A673 (cell line): ENCODE measurements around the gene ST7L. TPM values are rescaled to one million over a fixed set of nuclear protein-coding genes. Genes with fewer than 3 reads are reported as not detected.

Experiments
- Bru-seq: library from RNA; stranded (reverse); fragments of 400-500 nt; gene quantifications from one replicate; lab custom pipeline; 2021; lab: Mats Ljungman, UMichigan
- BruChase-seq, 2 experiments: library from RNA; stranded (reverse); fragments of 400-500 nt; gene quantifications; one replicate each; lab custom pipeline; 2021; lab: Mats Ljungman, UMichigan
- BruUV-seq: library from RNA; stranded (reverse); fragments of 400-500 nt; replicated peaks from 2 replicates; lab custom pipeline; 2021; lab: Mats Ljungman, UMichigan
- CTCF ChIA-PET: fragments of 300-600 bp; sonication (Branson Sonifier 250); formaldehyde crosslinking; loops from one replicate; lab custom pipeline; 2022; ENCODE audit warnings: antibody characterized with exemption; lab: Charles Lee
- POLR2A ChIA-PET: fragments of 300-600 bp; sonication (Branson Sonifier 250); formaldehyde crosslinking; loops from one replicate; lab custom pipeline; 2022; ENCODE audit warnings: antibody characterized with exemption; ENCODE audit not compliant: low non-redundant PET; lab: Charles Lee
- DNase-seq: peaks from one replicate; pipeline ENCODE4 v3.0.0-alpha.2; 2015; ENCODE audit warnings: low spot score
- H3K27ac ChIP-seq: fragments of 200-600 bp; sonication (generic); 2 replicates; pipeline ENCODE4 v1.5.1; 2016; ENCODE audit warnings: mixed run types, low read depth, mild to moderate bottlenecking, mixed read lengths, antibody characterized with exemption, low read length; ENCODE audit not compliant: poor library complexity, severe bottlenecking
- H3K27me3 ChIP-seq: fragments of 200-600 bp; sonication (generic); replicated peaks from 2 replicates; pipeline ENCODE4 v1.6.1; 2017; ENCODE audit warnings: mixed run types, low read depth, mild to moderate bottlenecking, mixed read lengths, antibody characterized with exemption, low read length; ENCODE audit not compliant: insufficient read depth, poor library complexity
- H3K36me3 ChIP-seq: fragments of 200-600 bp; sonication (generic); 2 replicates; pipeline ENCODE4 v1.6.1; 2016; ENCODE audit warnings: mixed run types, mild to moderate bottlenecking, mixed read lengths, antibody characterized with exemption, low read length; ENCODE audit not compliant: insufficient read depth, poor library complexity, severe bottlenecking
- H3K4me1 ChIP-seq: fragments of 200-600 bp; sonication (generic); 2 replicates; pipeline ENCODE4 v1.6.1; 2017; ENCODE audit warnings: mixed run types, mild to moderate bottlenecking, mixed read lengths, antibody characterized with exemption, low read length; ENCODE audit not compliant: insufficient read depth, poor library complexity, severe bottlenecking
- H3K4me3 ChIP-seq: fragments of 200-600 bp; sonication (generic); 2 replicates; pipeline ENCODE4 v1.5.1; 2016; ENCODE audit warnings: low read depth, mixed run types, mild to moderate bottlenecking, mixed read lengths, low read length; ENCODE audit not compliant: poor library complexity, severe bottlenecking
- H3K9me3 ChIP-seq: fragments of 200-600 bp; sonication (generic); 2 replicates; pipeline ENCODE4 v1.6.1; 2016; ENCODE audit warnings: mixed run types, low read depth, mild to moderate bottlenecking, mixed read lengths, antibody characterized with exemption, low read length; ENCODE audit not compliant: poor library complexity, severe bottlenecking
- CTCF ChIP-seq: fragments of 300-800, 200-600 bp; sonication (generic); conservative IDR thresholded peaks from 2 replicates; pipeline ENCODE4 v1.5.1; 2017; ENCODE audit warnings: low read depth, mild to moderate bottlenecking, antibody characterized with exemption, low read length, moderate library complexity, mixed read lengths
- EZH2 ChIP-seq: fragments of 200-600 bp; sonication (generic); IDR thresholded peaks from 2 replicates; pipeline ENCODE4 v1.6.1; 2017; ENCODE audit warnings: borderline replicate concordance, low read depth, mild to moderate bottlenecking, mixed read lengths, antibody characterized with exemption, low read length; ENCODE audit not compliant: poor library complexity, severe bottlenecking
- intact Hi-C: fragments of 100-400 bp; cut with micrococcal nuclease; formaldehyde crosslinking; loops from one replicate; pipeline ENCODE4 v1.10.0; 2022; ENCODE audit not compliant: unreplicated experiment
- long read RNA-seq: library from polyadenylated mRNA; stranded (forward); transcript quantifications from one replicate; pipeline ENCODE4 v2.0.0, GENCODE V29; 2022
- total RNA-seq: library from RNA; stranded (reverse); gene quantifications from 2 replicates; pipeline ENCODE4 v1.2.3, GENCODE V29; 2021

Gene ST7L
- total RNA-seq (25.8 and 29.6 TPM in 2 replicates), Bru-seq, nascent RNA (percentile 77 among the genes with signal in this experiment), BruChase-seq, experiment 1, labeled RNA remaining after a 2-hour chase (percentile 73 among the genes with signal in this experiment), BruChase-seq, experiment 2, labeled RNA remaining after a 6-hour chase (percentile 70 among the genes with signal in this experiment)
- long read RNA-seq, full-length matches to known transcripts, result 22 of 59 reads
- long read RNA-seq, partial matches to known transcripts, result 23 of 59 reads
- long read RNA-seq, other reads (novel, unspliced or antisense), result 14 of 59 reads

GRCh38 chr1:112618721-112619517 lies at the start of gene ST7L:
Gene ST7L, minus strand, starts transcription at chr1:112619141. Its CDS starts 28 bp downstream, at chr1:112619113.
- TF ChIP-seq EZH2 (no peak), CTCF (no peak)

GRCh38 chr1:112666946-112667345 lies 48.0 kb upstream of the ST7L start:
- intact Hi-C loops, result no loop called here
- CTCF ChIA-PET, result no interaction called here
- Histone ChIP-seq H3K9me3 (no peaks in the 10 kb centered on the region), H3K27me3 (no peaks in the 10 kb centered on the region), H3K4me1 (no peaks in the 10 kb centered on the region), H3K36me3 (peaks cover 59% of the 10 kb centered on the region), H3K4me3 (no peak overlapping the region), H3K27ac (no peak overlapping the region)
- no TSS peak for BruUV-seq
- no peak for DNase-seq
- no peak for TF ChIP-seq EZH2
- TF ChIP-seq CTCF, result no peak
- POLR2A ChIA-PET, result no interaction called here

More at GRCh38 chr1:112618721-112619517, at the start of gene ST7L:
- Histone ChIP-seq H3K27me3 (no peaks in the 10 kb centered on the region), H3K4me3 (peak within 1 kb of the TSS; percentile 83), H3K27ac (peak within 1 kb of the TSS; percentile 99), H3K36me3 (peaks cover 18% of the 10 kb centered on the region), H3K9me3 (no peaks in the 10 kb centered on the region), H3K4me1 (peaks cover 18% of the 10 kb centered on the region)
- intact Hi-C loops, result loop anchor here (2.0 to 10.0 kb wide), 3 partner anchors 118 to 224 kb away; no protein-coding TSS in a partner anchor
- BruUV-seq, result no TSS peak
- DNase-seq, result peak; percentile 77
- CTCF ChIA-PET, result interaction anchor here (0.7 to 1.0 kb wide), 2 partner anchors 89 to 228 kb away, joined by 3 to 10 read pairs; no protein-coding TSS in a partner anchor
- POLR2A ChIA-PET, result no interaction called here

- H3K27ac ChIP-seq, result no peak overlapping the region
- no peaks in the 10 kb centered on the region for H3K27me3 ChIP-seq
- intact Hi-C loops, result no loop called here
- H3K4me3 ChIP-seq, result no peak overlapping the region
- H3K9me3 ChIP-seq, result no peaks in the 10 kb centered on the region
- no peak for DNase-seq
- POLR2A ChIA-PET, result no interaction called here
- H3K36me3 ChIP-seq, result peaks cover 69% of the 10 kb centered on the region
- BruUV-seq, result no TSS peak
- no peaks in the 10 kb centered on the region for H3K4me1 ChIP-seq
- CTCF ChIA-PET, result no interaction called here
- TF ChIP-seq EZH2 (no peak), CTCF (no peak)
Measured at GRCh38 chr1:112665857-112666256, 46.9 kb upstream of the ST7L start.
